B cell (primary cell): ENCODE results near the gene ERBB2. TPM values are rescaled to one million over a fixed set of nuclear protein-coding genes. Genes with fewer than 3 reads are reported as not detected.
"Not testable (repeated sequence)": the region's sequence is repeated elsewhere in the genome, so short reads cannot be mapped to it uniquely, and the experiment has no call there.

Experiments
- ATAC-seq: fragments of 200-7000 bp; cut with Tn5 transposase; one replicate; pipeline ENCODE4 v1.10.0; 2021; ENCODE audit warnings: low read depth, mild to moderate bottlenecking, moderate number of reproducible peaks, moderate library complexity
- CTCF ChIA-PET: fragments of 350-600 bp; sonication (Branson Sonifier 250); formaldehyde crosslinking; loops from one replicate; lab custom pipeline; 2021; ENCODE audit warnings: antibody characterized with exemption, inconsistent platforms; lab: Charles Lee
- POLR2A ChIA-PET: fragments of 350-600 bp; sonication (Branson Sonifier 250); formaldehyde crosslinking; loops from one replicate; lab custom pipeline; 2021; ENCODE audit warnings: antibody characterized with exemption; lab: Charles Lee
- DNase-seq: peaks from one replicate; pipeline ENCODE4 v3.0.0; 2013
- H2AFZ ChIP-seq: 2 replicates; pipeline ENCODE4 v1.6.1; 2012; ENCODE audit warnings: mild to moderate bottlenecking, low read depth, low read length; ENCODE audit not compliant: insufficient read depth, poor library complexity, severe bottlenecking
- H3K27ac ChIP-seq, 2 donors: 1 replicate in 1 of 2; 2 replicates in 1 of 2; pipeline ENCODE4 v1.5.1; 2012 to 2013; ENCODE audit warnings: low read length in 2 of 2, mild to moderate bottlenecking in 2 of 2, moderate library complexity in 1 of 2
- H3K27me3 ChIP-seq, 4 experiments: fragments of 200-600 bp in 1 of 4; sonication (generic) in 1 of 4; replicated peaks in 1 of 4; 1 replicate in 2 of 4; 2 replicates in 2 of 4; pipeline versions ENCODE4 v1.6.1 to v1.7.0; 2013 to 2016; ENCODE audit warnings: low read length in 3 of 4, mild to moderate bottlenecking in 2 of 4, mixed read lengths in 1 of 4, moderate library complexity in 1 of 4; ENCODE audit not compliant: insufficient read depth in 4 of 4, control insufficient read depth in 3 of 4; ENCODE audit errors: control extremely low read depth in 1 of 4
- H3K36me3 ChIP-seq, 2 experiments: replicated peaks in 1 of 2; 1 replicate in 1 of 2; 2 replicates in 1 of 2; pipeline versions ENCODE4 v1.6.1 to v1.7.1; 2013; ENCODE audit warnings: low read length in 1 of 2; ENCODE audit not compliant: insufficient read depth in 2 of 2, control insufficient read depth in 1 of 2; ENCODE audit errors: control extremely low read depth in 1 of 2, extremely low read depth in 1 of 2
- H3K4me1 ChIP-seq, 2 donors: fragments of 200-600 bp in 1 of 2; sonication (generic) in 1 of 2; 1 replicate in 1 of 2; 2 replicates in 1 of 2; pipeline versions ENCODE4 v1.5.1 to v1.6.1; 2013 to 2017; ENCODE audit warnings: low read length in 2 of 2; ENCODE audit not compliant: control insufficient read depth in 2 of 2, insufficient read depth in 2 of 2
- H3K4me2 ChIP-seq: replicated peaks from 2 replicates; pipeline ENCODE3; 2012; ENCODE audit warnings: mild to moderate bottlenecking, low read depth, low read length; ENCODE audit not compliant: poor library complexity, severe bottlenecking
- H3K4me3 ChIP-seq, 5 experiments: fragments of 200-600 bp in 1 of 5; sonication (generic) in 1 of 5; 1 replicate in 3 of 5; 2 replicates in 2 of 5; pipeline versions ENCODE4 v1.5.1 to v1.7.0; 2011 to 2016; ENCODE audit warnings: low read length in 4 of 5, mild to moderate bottlenecking in 4 of 5, low read depth in 2 of 5, control low read depth in 1 of 5, moderate library complexity in 1 of 5; ENCODE audit not compliant: insufficient read depth in 1 of 5; ENCODE audit errors: control extremely low read depth in 1 of 5, extremely low read depth in 1 of 5
- H3K79me2 ChIP-seq: fragments of 200-600 bp; sonication (generic); one replicate; pipeline ENCODE4 v1.6.0; 2016; ENCODE audit warnings: low read length; ENCODE audit not compliant: control insufficient read depth, insufficient read depth
- H3K9ac ChIP-seq: fragments of 200-600 bp; sonication (generic); 2 replicates; pipeline ENCODE4 v1.6.1; 2017; ENCODE audit warnings: mild to moderate bottlenecking, low read length, moderate library complexity
- H3K9me3 ChIP-seq, 3 donors: one replicate each; pipeline versions ENCODE4 v1.6.1 to v1.7.1; 2013; ENCODE audit warnings: low read length in 2 of 3; ENCODE audit not compliant: control insufficient read depth in 2 of 3, insufficient read depth in 1 of 3; ENCODE audit errors: control extremely low read depth in 1 of 3
- H4K20me1 ChIP-seq: 2 replicates; pipeline ENCODE4 v1.6.0; 2012; ENCODE audit warnings: mild to moderate bottlenecking, low read length; ENCODE audit not compliant: insufficient read depth, control insufficient read depth, poor library complexity, severe bottlenecking
- H3K27ac Mint-ChIP-seq: one replicate; pipeline ENCODE4 v1.8.0; 2021; ENCODE audit warnings: mixed read lengths
- H3K27me3 Mint-ChIP-seq: one replicate; pipeline ENCODE4 v1.8.0; 2021; ENCODE audit warnings: mixed read lengths
- H3K4me1 Mint-ChIP-seq: one replicate; pipeline ENCODE4 v1.8.0; 2021; ENCODE audit warnings: mixed read lengths
- H3K4me3 Mint-ChIP-seq: one replicate; pipeline ENCODE4 v1.8.0; 2021; ENCODE audit warnings: mixed read lengths
- H3K9me3 Mint-ChIP-seq: one replicate; pipeline ENCODE4 v1.8.0; 2022; ENCODE audit warnings: mixed read lengths; ENCODE audit not compliant: insufficient read depth
- CTCF ChIP-seq: fragments of 200-600 bp; IDR thresholded peaks from one replicate; pipeline ENCODE4 v1.8.0; 2022; ENCODE audit warnings: antibody characterized with exemption, mild to moderate bottlenecking
- EZH2 ChIP-seq: IDR thresholded peaks from 2 replicates; pipeline ENCODE4 v1.6.1; 2012; ENCODE audit warnings: borderline replicate concordance, low read depth, mild to moderate bottlenecking, moderate library complexity, low read length; ENCODE audit not compliant: insufficient read depth, poor library complexity, severe bottlenecking
- WGBS: methylation state at CpG from one replicate; pipeline ENCODE4 v1.1.5; 2013; ENCODE audit warnings: missing lambda C conversion rate; ENCODE audit not compliant: insufficient coverage; 5-methylcytosine and 5-hydroxymethylcytosine counted together
- intact Hi-C: fragments of 100-400 bp; cut with micrococcal nuclease; formaldehyde crosslinking; loops from one replicate; pipeline ENCODE4 v1.10.0; 2022
- polyA plus RNA-seq: library from polyadenylated mRNA; depleted of rRNA; stranded (reverse); fragments of >200 nt; gene quantifications from 2 replicates; pipeline ENCODE4 v1.2.3, GENCODE V29; 2012
- total RNA-seq, 2 donors: library from RNA; stranded (reverse); fragments of 120-200 nt in 1 of 2; gene quantifications; 1 replicate in 1 of 2; 2 replicates in 1 of 2; pipeline versions ENCODE4 v1.2.3 to v1.2.4, GENCODE V29; 2013 to 2022

ERBB2 gene
- total and polyA plus RNA-seq, 2 donors (not counting 1 experiment from before 2014, with no cell fraction given) = 3.2 to 8.4 TPM

- CTCF ChIA-PET = interaction anchor here (0.7 to 1.7 kb wide), 6 partner anchors 17 to 142 kb away, joined by 3 to 6 read pairs (median 4); partner anchors contain the start of gene IKZF3
- 80% methylated on average over 1 of the region's 5 CpGs for WGBS
- Histone ChIP-seq H3K4me1 (peaks cover 45 to 69% of the 10 kb centered on the region in 2 donors), H3K27me3 (no peaks in the 10 kb centered on the region), H3K79me2 (peaks cover 97% of the 10 kb centered on the region), H3K9ac (no peak overlapping the region), H3K9me3 (peaks cover 0 to 5% (median 0%) of the 10 kb centered on the region in 3 donors), H2AFZ (no peak overlapping the region), H3K4me2 (no peak overlapping the region), H3K36me3 (peaks cover 7 to 69% of the 10 kb centered on the region in 2 experiments), H3K27ac (peak overlapping the region in 1 of 2 donors; percentile 27), H4K20me1 (no peaks in the 10 kb centered on the region), H3K4me3 (no peak overlapping the region)
- no peak for TF ChIP-seq CTCF
- no peak for TF ChIP-seq EZH2
- DNase-seq (no peak), ATAC-seq (no peak)
- POLR2A ChIA-PET = no interaction called here
- H3K4me3 Mint-ChIP-seq = no peak overlapping the region
- no peaks in the 10 kb centered on the region for H3K27me3 Mint-ChIP-seq
- peak overlapping the region; percentile 83 for H3K27ac Mint-ChIP-seq
- intact Hi-C loops = no loop called here
- peaks cover under 1% of the 10 kb centered on the region for H3K9me3 Mint-ChIP-seq
- peaks cover 72% of the 10 kb centered on the region for H3K4me1 Mint-ChIP-seq
These were observed 63.4 kb downstream of the ERBB2 start for GRCh38 chr17:39763051-39763820.

GRCh38 chr17:39764171-39764570, 64.3 kb downstream of the ERBB2 start:
- Mint-ChIP-seq H3K27ac (peak overlapping the region; percentile 67), H3K4me1 (peaks cover 72% of the 10 kb centered on the region)
- Histone ChIP-seq H3K36me3 (peaks cover 10 to 79% of the 10 kb centered on the region in 2 experiments), H3K4me1 (peaks cover 43 to 66% of the 10 kb centered on the region in 2 donors), H3K79me2 (peaks cover 97% of the 10 kb centered on the region), H3K27ac (peak overlapping the region in 1 of 2 donors; percentile 86)
- ChIA-PET POLR2A (interaction anchor here (0.6 to 1.5 kb wide), 3 partner anchors 8 to 1914 kb away, joined by 3 to 8 read pairs (median 6); no protein-coding TSS in a partner anchor), CTCF (interaction anchor here (0.8 to 1.7 kb wide), 7 partner anchors 9 to 143 kb away, joined by 3 to 10 read pairs (median 4); no protein-coding TSS in a partner anchor)
- H3K9ac ChIP-seq, H4K20me1 ChIP-seq, ATAC-seq, H3K4me3 Mint-ChIP-seq, H3K27me3 ChIP-seq, H2AFZ ChIP-seq, intact Hi-C loops, H3K27me3 Mint-ChIP-seq, H3K4me3 ChIP-seq, H3K9me3 ChIP-seq, H3K9me3 Mint-ChIP-seq, H3K4me2 ChIP-seq, DNase-seq: not testable (repeated sequence)
- 90% methylated on average over 2 of the region's 3 CpGs for WGBS
